ENCODE measurements around the gene RTN4IP1.
A peak's percentile ranks its signal among the peaks of the same experiment; 100 is the strongest.

The RTN4IP1 gene, protein sequence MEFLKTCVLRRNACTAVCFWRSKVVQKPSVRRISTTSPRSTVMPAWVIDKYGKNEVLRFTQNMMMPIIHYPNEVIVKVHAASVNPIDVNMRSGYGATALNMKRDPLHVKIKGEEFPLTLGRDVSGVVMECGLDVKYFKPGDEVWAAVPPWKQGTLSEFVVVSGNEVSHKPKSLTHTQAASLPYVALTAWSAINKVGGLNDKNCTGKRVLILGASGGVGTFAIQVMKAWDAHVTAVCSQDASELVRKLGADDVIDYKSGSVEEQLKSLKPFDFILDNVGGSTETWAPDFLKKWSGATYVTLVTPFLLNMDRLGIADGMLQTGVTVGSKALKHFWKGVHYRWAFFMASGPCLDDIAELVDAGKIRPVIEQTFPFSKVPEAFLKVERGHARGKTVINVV

DNA sequence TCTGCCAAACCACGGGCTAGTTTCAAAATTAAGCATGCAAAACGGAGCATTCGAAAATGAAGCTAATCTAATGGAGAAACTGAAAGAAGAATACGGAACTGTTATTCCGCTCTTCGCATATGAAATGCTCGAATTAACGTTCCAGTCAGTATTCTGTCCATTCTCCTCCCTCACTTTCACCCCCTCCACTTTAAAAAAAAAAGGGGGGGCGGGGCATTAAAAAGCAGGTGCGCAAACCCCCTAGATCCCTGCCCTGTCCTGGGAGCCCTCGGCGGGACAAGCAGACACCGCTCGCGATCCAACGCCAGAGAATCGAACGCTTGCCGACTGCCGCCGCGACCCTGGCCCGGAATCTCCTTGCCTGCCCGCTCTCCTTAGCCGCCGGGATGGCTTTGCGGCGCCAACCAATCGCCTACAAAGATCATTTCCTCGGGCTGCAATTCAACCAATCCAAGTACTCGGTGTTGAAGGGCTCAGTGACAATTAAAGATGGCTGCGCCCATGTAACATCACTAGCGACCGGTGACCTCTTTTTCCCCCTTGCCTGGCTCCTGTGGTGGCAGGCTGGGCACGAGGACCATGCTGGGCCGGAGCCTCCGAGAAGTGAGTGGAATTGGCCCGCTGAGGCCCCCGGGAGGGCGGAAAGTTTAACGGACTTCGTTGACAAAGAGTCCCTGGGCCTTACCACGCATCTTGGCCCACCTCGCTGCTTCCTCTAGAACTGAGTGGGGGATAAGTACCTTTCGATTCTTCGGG is at the start of gene RTN4IP1, which contains the start of gene QRSL1:
Gene RTN4IP1, minus strand, starts transcription at position 396 of the 756 bp plus-strand sequence. CDS start 477 bp downstream, outside the sequence.
Gene QRSL1, plus strand, starts transcription at position 476 of the 756 bp plus-strand sequence. Its CDS starts 104 bp downstream, at position 580.
- peak; percentile 95 for DNase-seq

DNA sequence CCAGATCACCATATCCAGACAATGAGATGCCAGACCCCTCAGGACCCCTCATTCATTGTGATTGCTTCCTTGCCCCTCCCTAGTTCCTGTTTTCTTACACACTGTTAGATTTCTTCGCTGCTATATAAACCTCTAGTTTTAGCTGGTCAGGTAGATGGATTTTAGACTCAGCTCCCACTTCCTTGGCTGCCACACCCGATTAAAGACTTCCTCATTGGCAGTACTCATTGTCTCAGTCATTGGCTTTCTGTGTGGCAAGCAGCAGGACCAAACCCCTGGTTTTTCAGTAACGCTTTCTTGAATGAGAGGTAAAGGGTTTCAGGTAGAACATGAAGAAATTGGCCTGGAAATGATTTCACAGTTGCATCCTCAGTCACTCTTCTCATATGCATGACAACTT is 48.0 kb upstream of the RTN4IP1 start:
- no peak for DNase-seq

DNA sequence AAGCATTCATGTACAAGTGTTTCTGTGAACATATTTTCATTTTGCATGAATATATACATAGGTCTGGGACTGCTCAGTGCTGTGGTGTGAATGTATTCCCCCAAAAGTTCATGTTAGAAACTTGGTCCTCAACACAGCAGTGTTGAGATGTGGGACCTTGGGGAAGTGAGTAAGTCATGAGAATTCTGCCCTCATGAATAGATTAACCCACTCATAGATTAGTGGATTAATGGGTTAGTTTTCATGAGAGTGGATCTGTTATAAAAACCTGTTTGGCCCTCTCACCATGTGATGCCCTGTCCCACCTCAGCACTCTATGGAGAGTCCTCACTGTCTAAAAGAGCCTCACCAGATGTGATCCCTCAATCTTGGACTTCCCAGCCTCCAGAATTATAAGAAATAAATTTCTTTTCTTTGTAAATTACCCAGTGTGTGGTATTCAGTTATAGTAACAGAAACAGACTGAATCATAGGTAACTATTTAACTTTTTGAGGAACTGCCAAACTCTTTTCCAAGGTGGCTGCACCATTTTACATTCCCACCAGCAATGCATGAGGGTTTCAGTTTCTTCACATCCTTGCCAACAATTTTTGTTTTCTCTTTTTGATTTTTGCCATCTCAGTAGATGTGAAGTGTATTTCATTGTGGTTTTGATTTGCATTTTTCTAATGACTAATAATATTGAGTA is 45.4 kb upstream of the RTN4IP1 start:
- no peak for DNase-seq

DNA sequence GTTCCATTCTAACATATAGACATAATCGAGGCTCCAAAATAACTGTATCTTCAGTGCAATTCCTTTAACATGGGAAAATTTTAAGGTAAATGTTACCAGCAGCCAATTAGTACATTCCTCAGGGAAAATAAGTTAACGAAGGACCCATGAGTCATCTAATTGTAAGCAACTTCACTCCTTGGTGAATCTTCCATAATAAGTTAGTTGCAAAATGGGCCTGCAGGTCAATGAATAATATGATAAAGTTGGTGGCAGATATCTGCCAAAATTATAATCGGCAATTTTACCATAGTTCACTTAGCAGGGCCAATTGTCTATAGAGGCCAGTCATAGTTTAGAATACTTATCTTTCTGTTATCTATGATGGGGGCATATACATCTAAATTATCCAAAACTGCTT is 42.4 kb upstream of the RTN4IP1 start:
- DNase-seq, result no peak

DNA sequence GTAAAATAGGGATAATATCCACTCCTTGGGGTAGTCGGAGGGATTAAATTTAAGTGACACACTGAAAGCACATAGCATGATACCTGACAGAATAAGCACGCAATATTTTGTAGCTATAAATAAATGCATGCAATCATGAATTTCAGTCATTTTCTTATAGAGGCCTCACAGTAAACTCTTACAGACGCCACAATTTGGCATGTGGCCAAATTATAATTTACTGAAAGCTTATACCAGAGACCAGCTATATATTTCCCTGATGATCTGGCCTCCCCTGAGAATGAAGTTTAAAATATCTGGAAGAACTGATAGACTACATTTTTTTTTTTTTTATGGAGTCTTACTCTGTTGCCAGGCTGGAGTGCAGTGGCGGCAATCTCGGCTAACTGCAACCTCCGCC is 40.9 kb upstream of the RTN4IP1 start:
- no peak for DNase-seq

DNA sequence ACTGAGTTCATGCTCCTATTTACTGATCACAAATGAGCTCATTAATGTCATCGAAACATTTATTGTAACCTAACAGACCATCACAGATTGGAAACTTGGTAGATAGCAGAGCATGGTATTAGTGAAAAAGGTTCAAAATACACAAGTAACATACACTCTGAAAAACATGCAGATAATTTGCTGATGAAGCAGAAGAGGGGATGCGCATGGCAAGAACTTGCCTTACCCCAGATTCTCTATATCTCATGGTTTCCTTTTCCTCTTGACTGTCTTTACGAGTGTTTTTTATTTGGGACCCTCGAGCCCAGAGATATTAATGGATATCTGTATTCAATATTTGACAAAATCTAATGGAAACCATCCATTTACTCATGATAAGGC is 37.7 kb upstream of the RTN4IP1 start:
- DNase-seq, result no peak

DNA sequence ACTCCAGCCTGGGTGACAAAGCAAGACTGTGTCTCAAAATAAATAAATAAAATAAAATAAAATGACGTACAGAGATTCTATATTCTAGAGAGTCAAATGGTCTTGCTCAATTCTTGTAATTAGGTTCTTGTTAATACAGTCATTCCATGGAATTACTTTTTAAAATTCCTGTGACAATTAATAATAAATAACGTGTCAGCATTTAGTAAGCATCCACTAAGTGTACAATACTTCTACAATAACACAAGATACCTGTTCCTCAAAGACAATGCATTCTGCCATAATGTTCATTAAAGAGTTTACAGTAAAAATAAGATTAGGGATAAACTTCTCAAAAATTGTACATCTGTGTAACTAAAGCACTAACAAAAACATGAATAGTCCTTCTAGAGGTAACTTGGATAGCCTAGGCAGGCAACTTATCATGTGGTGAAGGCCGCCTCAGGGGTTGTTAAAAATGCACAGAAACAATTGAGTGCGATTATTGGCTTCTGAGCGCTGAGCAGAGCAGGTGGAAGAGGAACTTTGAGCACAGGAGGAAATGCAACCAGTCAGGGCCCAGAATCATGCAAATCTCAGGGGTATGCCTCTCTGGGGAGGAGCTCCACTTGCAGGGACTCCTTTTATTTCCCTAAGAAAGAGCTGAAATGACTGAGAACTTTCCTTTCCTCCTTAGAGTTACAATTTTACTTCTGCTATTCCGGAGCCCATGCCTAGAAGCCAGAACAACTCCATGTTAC is 37.2 kb upstream of the RTN4IP1 start:
- no peak for DNase-seq

DNA sequence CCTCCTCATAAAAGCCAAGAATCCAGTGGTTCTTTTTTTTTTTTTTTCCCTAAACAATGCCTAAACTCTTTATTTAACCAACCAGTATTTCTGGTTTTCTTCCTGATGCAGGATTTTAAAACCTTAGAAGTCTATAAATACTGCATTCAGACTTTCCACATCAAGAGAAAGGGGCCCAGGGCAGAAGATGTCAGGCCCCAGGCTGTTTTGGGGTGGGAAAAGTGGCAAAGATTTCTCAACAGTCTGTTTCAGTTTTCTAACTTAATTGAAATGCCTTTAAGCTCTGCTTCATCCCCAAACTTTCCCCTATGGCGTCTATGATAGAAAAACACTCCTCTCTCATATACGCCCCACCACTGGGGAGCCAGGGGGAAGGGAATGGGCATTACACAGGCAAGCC is 33.2 kb upstream of the RTN4IP1 start:
- no peak for DNase-seq

DNA sequence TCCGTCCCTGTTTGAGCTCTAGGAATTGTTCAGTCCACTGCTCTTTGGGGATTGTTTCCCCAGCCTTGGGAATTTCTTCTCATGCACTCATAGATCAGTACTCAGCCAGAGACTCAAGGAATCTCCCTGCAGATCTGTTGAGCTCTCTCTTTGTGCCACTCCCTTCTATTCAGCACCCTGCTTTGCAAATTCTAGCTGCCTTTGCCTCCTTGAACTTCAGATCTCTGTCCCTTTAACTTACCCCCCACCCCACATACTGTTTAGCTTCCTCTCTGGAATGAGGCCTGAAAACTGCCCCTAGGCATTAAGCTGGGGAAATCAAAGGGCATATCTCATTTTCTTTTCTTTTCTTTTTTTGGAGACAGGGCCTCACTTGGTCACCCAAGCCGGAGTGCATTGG is 30.6 kb upstream of the RTN4IP1 start:
- no peak for DNase-seq

DNA sequence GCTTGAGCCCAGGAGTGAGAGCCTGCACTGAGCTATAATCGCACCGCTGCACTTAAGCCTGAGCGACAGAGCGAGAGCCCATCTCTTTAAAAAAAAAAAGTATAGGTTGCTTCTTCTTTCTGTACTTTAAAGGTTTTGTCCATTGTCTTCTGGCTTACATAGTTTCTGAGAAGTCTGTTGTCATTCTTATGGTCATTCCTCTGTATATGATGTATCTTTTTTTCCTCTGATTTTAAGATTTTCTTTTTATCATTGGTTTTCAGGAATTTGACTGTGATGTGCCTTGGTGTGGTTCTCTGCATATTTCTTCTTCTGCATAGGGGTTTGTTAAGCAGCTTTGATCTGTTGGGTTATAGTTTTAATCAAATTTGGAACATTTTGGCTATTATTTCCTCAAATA is 29.2 kb upstream of the RTN4IP1 start:
- no peak for DNase-seq

DNA sequence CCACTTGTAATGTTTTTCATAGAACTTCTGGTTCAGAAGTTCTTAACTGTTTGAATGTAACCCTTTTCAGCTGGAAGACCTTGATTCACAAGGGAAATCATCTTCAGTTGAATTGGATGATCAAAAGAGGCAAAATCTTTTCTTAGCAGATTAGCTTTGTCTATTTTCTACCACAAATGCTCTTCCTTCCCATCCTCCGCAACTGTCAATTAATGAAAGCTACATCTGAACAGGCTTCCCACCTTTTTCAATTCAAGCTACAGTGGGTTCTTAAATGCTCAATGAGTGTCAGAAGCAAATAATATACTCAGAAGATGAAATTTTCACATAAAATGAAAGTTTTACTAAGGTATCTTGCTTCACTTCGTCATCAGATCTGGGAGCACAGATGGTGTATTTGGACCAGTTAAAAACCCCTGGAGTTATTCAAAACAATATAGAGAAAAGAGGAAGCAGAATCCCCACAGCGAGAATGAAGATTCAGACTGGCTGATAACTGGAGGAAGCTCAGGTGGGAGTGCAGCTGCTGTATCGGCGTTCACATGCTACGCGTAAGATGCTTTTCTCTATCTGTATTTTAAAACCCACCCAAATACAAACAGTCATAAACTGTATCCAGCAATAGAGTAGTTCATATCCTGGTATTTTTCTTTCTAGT is 19.5 kb upstream of the RTN4IP1 start:
- no peak for DNase-seq

DNA sequence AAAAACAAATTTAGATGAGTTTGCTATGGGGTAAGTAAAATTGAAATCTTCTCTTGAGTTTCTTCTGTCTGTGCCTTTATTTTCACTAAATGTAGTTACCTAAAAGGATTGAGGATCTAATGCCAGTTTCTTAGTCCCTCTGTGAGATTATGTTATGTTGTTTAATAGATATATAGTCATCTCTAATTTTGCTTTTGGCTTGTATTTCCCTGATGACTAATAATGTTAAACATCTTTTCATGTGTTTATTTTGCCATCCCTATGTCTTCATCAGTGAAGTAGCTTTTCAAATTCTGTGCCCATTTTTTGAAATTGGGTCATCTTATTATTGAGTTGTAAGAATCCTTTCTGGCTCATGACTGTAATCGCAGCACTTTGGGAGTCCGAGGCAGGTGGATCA is 13.8 kb upstream of the RTN4IP1 start:
- DNase-seq, result no peak

DNA sequence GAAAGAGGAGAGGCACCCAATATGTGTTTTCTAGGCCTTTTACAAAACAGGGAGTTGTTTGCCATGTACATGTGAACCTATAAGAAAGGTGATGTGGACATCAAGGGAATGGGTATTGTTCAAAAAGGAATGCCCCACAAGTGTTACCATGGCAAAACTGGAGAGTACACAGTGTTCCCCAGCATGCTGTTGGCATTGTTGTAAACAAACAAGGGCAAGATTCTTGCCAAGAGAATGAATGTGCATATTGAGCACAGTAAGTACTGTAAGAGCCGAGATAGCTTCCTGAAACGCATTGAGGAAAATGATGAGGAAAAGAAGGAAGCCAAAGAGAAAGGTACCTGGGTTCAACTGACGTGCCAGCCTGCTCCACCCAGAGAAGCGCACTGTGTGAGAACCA is 13.2 kb upstream of the RTN4IP1 start:
- DNase-seq, result no peak

DNA sequence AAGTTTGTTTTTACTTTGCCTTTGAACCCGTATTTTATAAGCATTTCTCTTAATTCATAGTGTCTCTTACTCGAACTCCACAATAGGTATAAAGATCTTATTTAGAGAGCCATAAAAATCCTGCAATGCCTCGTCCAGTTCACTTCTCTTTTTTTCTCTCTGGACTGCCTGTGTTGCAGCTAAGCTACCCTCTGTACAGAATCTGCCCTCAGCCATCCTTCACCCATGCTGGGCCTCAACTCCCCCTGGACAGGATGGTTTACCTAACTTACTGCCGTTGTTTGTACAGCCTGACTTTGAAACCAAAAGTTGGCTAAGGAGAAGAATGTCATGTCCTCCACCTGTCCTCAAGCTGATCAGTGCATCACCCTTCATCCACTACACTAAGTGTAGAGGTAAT is 10.5 kb upstream of the RTN4IP1 start:
- no peak for DNase-seq

DNA sequence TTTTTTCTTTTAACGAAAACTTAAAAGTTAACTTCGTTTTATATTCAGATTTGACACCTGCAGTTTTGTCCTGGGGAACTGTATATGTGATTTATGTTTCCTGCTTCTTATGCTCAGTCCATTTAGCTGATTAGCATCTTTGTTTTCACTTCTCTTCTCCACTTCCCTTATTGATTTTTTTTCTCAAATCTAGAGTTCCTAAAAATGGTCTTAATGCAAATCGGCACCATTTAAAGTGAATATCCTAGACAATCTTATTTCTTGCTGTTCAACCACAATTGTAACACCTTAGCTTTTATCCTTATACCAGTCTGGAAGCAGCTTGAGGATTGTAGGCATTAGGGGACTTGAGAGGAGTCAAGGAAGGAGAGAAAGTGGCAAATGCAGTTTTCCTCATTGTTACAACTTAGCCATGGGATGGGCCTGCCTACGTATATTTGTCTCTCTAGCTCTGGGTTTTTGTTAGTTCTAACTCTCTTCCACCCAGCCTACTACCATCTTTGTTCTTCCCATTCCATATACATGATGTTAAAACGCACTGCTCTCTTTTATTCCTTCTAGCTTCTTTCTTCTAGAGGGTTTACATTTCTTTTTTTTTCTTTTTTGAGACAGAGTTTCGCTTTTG is 8.5 kb upstream of the RTN4IP1 start:
- no peak for DNase-seq

DNA sequence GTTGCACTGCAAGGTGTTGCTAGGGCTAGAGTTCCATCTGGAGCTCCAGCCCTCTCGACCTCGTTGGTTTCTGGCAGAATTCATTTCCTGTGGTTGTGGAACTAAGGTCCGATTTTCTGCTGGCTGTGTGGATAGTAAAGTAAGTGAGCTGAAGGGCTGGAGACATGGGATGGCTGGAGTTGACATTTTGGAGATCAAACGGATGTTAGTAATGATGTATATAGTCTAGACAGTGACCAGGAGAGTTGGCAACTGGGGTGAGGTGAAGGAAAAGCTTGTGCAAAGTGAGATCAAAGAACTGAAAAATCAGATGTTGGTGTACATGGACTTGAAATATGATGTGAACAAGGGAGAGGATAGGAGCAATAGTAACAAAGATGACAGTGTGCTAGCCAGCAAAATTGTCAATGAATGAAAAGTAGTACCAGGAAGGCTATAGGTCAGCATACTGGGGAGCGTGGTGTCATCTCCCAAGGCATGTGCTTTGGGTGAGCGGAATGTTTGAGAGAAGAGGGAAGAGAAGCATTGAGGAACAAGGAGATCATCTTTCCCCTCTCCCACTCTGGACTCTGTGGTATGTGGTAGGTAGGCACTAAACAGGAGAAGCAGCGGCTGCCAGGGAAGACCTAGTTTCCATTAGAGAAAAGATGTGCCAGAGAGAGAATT is 7.9 kb upstream of the RTN4IP1 start:
- no peak for DNase-seq

DNA sequence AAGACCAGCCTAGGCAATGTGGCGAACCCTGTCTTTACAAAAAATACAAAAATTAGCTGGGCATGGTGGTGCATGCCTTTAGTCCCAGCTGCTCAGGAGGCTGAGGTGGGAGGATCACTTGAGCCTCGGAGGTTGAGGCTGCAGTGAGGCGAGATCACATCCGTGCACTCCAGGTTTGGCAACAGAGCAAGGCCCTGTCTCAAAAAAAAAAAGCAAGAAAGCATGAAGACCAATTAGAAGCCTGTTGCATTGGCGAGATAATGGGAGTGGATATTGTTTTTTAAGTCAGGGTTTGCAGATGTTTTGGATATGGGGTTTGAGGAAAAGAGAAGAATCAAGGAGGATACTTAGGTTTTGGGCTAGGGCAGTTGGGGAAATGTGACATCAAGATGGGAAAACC is 5.3 kb upstream of the RTN4IP1 start:
- DNase-seq, result no peak

DNA sequence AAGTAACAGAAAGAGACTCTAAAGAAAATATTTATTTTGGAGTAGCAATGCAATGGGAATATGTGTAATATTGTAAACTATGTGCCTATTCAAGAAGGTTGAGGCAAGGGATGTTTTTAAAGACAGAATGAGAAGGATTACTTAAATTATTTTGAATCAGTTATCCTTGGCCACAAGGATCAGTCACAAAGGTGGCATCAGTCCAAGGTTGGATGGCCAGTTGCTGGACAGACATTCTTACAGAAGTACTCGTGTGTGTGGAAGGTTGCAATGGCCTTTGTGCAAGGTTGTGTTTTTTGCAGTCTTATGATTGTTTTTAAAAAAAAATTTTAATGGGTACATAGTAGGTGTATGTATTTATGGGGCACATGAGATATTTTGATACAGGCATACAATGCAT is 2.0 kb upstream of the RTN4IP1 start:
- DNase-seq, result peak; percentile 12

DNA sequence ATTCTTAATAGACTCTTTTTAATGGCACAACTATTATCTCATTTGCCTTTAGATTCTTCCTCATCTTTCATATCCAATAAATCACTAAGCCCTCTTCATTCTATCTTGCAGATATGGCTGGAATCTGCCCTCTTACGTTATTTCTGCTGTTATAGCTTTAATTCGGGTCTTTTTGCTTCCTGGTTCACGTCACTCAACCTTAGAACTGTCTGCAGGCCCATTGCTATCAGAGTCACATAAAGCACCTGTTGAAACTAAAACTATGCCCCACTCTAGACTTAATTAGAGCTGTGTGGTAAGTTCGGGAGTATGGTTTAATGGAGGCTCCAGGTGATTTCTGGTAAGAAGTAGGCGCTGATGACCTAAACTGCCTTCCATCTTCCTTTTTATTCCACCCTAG is 1.1 kb upstream of the RTN4IP1 start:
- DNase-seq, result peak; percentile 56

DNA sequence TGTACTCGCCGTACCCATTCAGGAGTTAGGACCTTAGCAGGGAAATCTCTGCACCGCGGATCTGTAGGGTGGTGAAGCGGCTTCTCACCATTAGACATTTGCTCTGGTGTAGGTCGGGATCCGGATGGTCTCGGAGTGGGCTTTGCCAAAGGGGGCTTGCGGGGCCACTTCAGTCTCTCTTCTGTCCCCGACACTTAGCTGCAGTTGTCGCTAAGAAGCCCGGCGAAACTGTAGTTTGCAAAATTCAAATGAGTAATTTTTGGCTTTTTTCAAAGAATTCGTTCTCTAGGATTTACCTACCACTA is 513 bp upstream of the RTN4IP1 start:
- DNase-seq, result no peak

DNA sequence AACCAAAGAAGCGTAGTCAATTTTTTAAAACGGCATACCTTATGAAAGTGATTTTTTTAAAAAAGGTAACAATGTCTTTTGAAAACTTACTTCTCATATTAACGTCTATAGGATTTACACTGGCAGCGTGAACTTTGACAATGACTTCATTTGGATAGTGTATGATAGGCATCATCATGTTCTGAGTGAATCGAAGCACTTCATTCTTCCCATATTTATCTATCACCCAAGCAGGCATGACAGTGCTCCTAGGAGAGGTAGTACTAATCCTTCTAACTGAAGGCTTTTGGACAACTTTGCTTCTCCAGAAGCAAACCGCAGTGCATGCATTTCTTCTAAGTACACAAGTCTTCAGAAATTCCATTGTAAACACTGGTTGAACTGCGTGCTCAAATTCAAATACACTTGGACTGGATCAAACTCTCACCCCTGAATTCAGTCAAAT is 618 bp downstream of the RTN4IP1 start:
- no peak for DNase-seq

DNA sequence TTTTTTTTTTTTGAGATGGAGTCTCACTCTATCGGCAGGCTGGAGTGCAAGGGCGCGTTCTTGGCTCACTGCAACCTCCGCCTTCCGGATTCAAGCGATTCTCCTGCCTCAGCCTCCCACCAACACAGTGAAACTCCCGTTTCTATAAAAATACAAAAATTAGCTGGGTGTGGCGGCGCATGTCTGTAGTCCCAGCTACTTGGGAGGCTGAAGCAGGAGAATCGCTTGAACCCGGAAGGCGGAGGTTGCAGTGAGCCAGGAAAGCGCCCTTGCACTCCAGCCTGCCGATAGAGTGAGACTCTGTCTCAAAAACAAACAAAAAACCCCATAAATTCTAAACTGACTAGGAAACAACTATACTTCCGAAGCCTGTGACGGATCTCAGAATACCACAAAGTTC is 1.5 kb downstream of the RTN4IP1 start:
- peak; percentile 40 for DNase-seq
